ENCODE data around the gene EHD3. TPM values are rescaled to one million over a fixed set of nuclear protein-coding genes. Genes with fewer than 3 reads are reported as not detected.

EHD3 gene
- total RNA-seq, 1 experiment from 2014 or later = not detected

GRCh38 chr2:31199206-31199605 lies 34.7 kb upstream of the EHD3 start:
- intact Hi-C loops (cut with micrococcal nuclease; ENCODE audit: unreplicated experiment) = no loop called here
- Mint-ChIP-seq H3K27me3 (ENCODE audit: insufficient read depth, unreplicated experiment) (peaks cover 6% of the 10 kb centered on the region), H3K9me3 (ENCODE audit: unreplicated experiment) (no peaks in the 10 kb centered on the region), H3K36me3 (ENCODE audit: insufficient read depth, unreplicated experiment) (no peaks in the 10 kb centered on the region), H3K4me1 (ENCODE audit: low read depth, unreplicated experiment) (peaks cover 7% of the 10 kb centered on the region), H3K4me3 (ENCODE audit: unreplicated experiment) (no peak overlapping the region), H3K27ac (ENCODE audit: unreplicated experiment) (no peak overlapping the region)
- POLR2A ChIA-PET = no interaction called here
- H3K4me1 ChIP-seq = peaks cover 6% of the 10 kb centered on the region; the same call in 1 of the 2 replicates
- no peaks in the 10 kb centered on the region for H3K36me3 ChIP-seq (ENCODE audit: control insufficient read depth, insufficient read depth, low read length)
- no peaks in the 10 kb centered on the region for H3K9me3 ChIP-seq
- no TSS peak for BruUV-seq (replicated peaks)
- no peak for DNase-seq
- no peaks in the 10 kb centered on the region for H3K27me3 ChIP-seq (replicated peaks; ENCODE audit: control insufficient read depth, insufficient read depth, low read length)
- H3K4me3 ChIP-seq (ENCODE audit: low read depth, low read length) = no peak overlapping the region
- TF ChIP-seq CTCF (IDR thresholded peaks at IDR 0.05; ENCODE audit: insufficient read depth in 1 of 2, low read depth in 1 of 2, low read length in 1 of 2, severe bottlenecking in 1 of 2, unreplicated experiment in 1 of 2) = no peak
- CTCF ChIA-PET = no interaction called here

GRCh38 chr2:31200972-31201371 lies 33.0 kb upstream of the EHD3 start:
- CTCF ChIA-PET = no interaction called here

GRCh38 chr2:31202041-31202440 lies 31.9 kb upstream of the EHD3 start:
- Mint-ChIP-seq H3K4me1 (ENCODE audit: low read depth, unreplicated experiment) (peaks cover 7% of the 10 kb centered on the region), H3K36me3 (ENCODE audit: insufficient read depth, unreplicated experiment) (no peaks in the 10 kb centered on the region), H3K9me3 (ENCODE audit: unreplicated experiment) (no peaks in the 10 kb centered on the region), H3K27me3 (ENCODE audit: insufficient read depth, unreplicated experiment) (peaks cover 6% of the 10 kb centered on the region), H3K27ac (ENCODE audit: unreplicated experiment) (no peak overlapping the region), H3K4me3 (ENCODE audit: unreplicated experiment) (no peak overlapping the region)
- Histone ChIP-seq H3K4me1 (peaks cover 6% of the 10 kb centered on the region; the same call in 1 of the 2 replicates), H3K4me3 (ENCODE audit: low read depth, low read length) (no peak overlapping the region), H3K9me3 (no peaks in the 10 kb centered on the region), H3K27me3 (replicated peaks; ENCODE audit: control insufficient read depth, insufficient read depth, low read length) (no peaks in the 10 kb centered on the region), H3K36me3 (ENCODE audit: control insufficient read depth, insufficient read depth, low read length) (no peaks in the 10 kb centered on the region)
- DNase-seq = no peak
- CTCF ChIA-PET = no interaction called here
- POLR2A ChIA-PET = no interaction called here
- intact Hi-C loops (cut with micrococcal nuclease; ENCODE audit: unreplicated experiment) = no loop called here
- TF ChIP-seq CTCF (IDR thresholded peaks at IDR 0.05; ENCODE audit: insufficient read depth in 1 of 2, low read depth in 1 of 2, low read length in 1 of 2, severe bottlenecking in 1 of 2, unreplicated experiment in 1 of 2) = no peak
- BruUV-seq (replicated peaks) = no TSS peak

More at GRCh38 chr2:31200972-31201371, 33.0 kb upstream of the EHD3 start:
- Mint-ChIP-seq H3K36me3 (ENCODE audit: insufficient read depth, unreplicated experiment) (no peaks in the 10 kb centered on the region), H3K4me1 (ENCODE audit: low read depth, unreplicated experiment) (peaks cover 7% of the 10 kb centered on the region), H3K27ac (ENCODE audit: unreplicated experiment) (no peak overlapping the region), H3K27me3 (ENCODE audit: insufficient read depth, unreplicated experiment) (peaks cover 6% of the 10 kb centered on the region), H3K4me3 (ENCODE audit: unreplicated experiment) (no peak overlapping the region), H3K9me3 (ENCODE audit: unreplicated experiment) (no peaks in the 10 kb centered on the region)
- BruUV-seq (replicated peaks) = no TSS peak
- no peak for TF ChIP-seq CTCF (IDR thresholded peaks at IDR 0.05; ENCODE audit: insufficient read depth in 1 of 2, low read depth in 1 of 2, low read length in 1 of 2, severe bottlenecking in 1 of 2, unreplicated experiment in 1 of 2)
- Histone ChIP-seq H3K4me3 (ENCODE audit: low read depth, low read length) (no peak overlapping the region), H3K9me3 (no peaks in the 10 kb centered on the region), H3K27me3 (replicated peaks; ENCODE audit: control insufficient read depth, insufficient read depth, low read length) (no peaks in the 10 kb centered on the region), H3K36me3 (ENCODE audit: control insufficient read depth, insufficient read depth, low read length) (no peaks in the 10 kb centered on the region), H3K4me1 (peaks cover 6% of the 10 kb centered on the region; the same call in 1 of the 2 replicates)
- intact Hi-C loops (cut with micrococcal nuclease; ENCODE audit: unreplicated experiment) = no loop called here
- POLR2A ChIA-PET = no interaction called here
- DNase-seq = no peak

All from Caco-2 (cell line).